MCF 10A (cell line): ENCODE measurements around the gene MAP4. TPM values are rescaled to one million over a fixed set of nuclear protein-coding genes. Genes with fewer than 3 reads are reported as not detected.

Source experiments
- BruUV-seq: library from RNA; stranded (reverse); fragments of 400-500 nt; replicated peaks from 2 replicates; lab custom pipeline; 2021; lab: Mats Ljungman, UMichigan
- CTCF ChIA-PET: fragments of 300-600 bp; sonication (Branson Sonifier 250); formaldehyde crosslinking; extraction: SDS; loops from one replicate; lab custom pipeline; 2021; ENCODE audit warnings: antibody characterized with exemption, inconsistent platforms; lab: Yijun Ruan, JAX
- POLR2A ChIA-PET: fragments of 300-600, 350-650 bp; sonication (Branson Sonifier 250); formaldehyde crosslinking; extraction: SDS; loops from one replicate; lab custom pipeline; 2020; ENCODE audit warnings: antibody characterized with exemption, inconsistent platforms; lab: Yijun Ruan, JAX
- DNase-seq: peaks from one replicate; pipeline ENCODE4 v3.0.0-alpha.2; 2018; ENCODE audit not compliant: unreplicated experiment
- H3K27ac Mint-ChIP-seq: one replicate; pipeline ENCODE4 v1.8.0; 2022; ENCODE audit warnings: mild to moderate bottlenecking, low read depth, mixed read lengths; ENCODE audit not compliant: unreplicated experiment
- H3K27me3 Mint-ChIP-seq: one replicate; pipeline ENCODE4 v1.8.0; 2022; ENCODE audit warnings: mixed read lengths; ENCODE audit not compliant: insufficient read depth, unreplicated experiment
- H3K36me3 Mint-ChIP-seq: one replicate; pipeline ENCODE4 v1.8.0; 2022; ENCODE audit warnings: mild to moderate bottlenecking, moderate library complexity, mixed read lengths; ENCODE audit not compliant: insufficient read depth, unreplicated experiment
- H3K4me1 Mint-ChIP-seq: one replicate; pipeline ENCODE4 v1.8.0; 2022; ENCODE audit warnings: mixed read lengths; ENCODE audit not compliant: insufficient read depth, unreplicated experiment
- H3K4me3 Mint-ChIP-seq: one replicate; pipeline ENCODE4 v1.8.0; 2022; ENCODE audit warnings: mild to moderate bottlenecking, moderate library complexity, mixed read lengths; ENCODE audit not compliant: unreplicated experiment
- H3K9me3 Mint-ChIP-seq: one replicate; pipeline ENCODE4 v1.8.0; 2022; ENCODE audit warnings: mixed read lengths; ENCODE audit not compliant: unreplicated experiment
- intact Hi-C: fragments of 100-400 bp; cut with micrococcal nuclease; formaldehyde crosslinking; loops from 2 replicates; pipeline ENCODE4 v1.14.1; 2022
- total RNA-seq: library from RNA; stranded (reverse); gene quantifications from 2 replicates; pipeline ENCODE4 v1.2.3, GENCODE V29; 2022
- TF ChIP-seq, protein P1 (sequence below): fragments of 200-600 bp; IDR thresholded peaks from one replicate; pipeline ENCODE4 v1.8.0; 2022; ENCODE audit warnings: antibody characterized with exemption, mild to moderate bottlenecking; ENCODE audit not compliant: unreplicated experiment

The MAP4 gene
- total RNA-seq, 1 experiment from 2014 or later = 217 TPM

DNA sequence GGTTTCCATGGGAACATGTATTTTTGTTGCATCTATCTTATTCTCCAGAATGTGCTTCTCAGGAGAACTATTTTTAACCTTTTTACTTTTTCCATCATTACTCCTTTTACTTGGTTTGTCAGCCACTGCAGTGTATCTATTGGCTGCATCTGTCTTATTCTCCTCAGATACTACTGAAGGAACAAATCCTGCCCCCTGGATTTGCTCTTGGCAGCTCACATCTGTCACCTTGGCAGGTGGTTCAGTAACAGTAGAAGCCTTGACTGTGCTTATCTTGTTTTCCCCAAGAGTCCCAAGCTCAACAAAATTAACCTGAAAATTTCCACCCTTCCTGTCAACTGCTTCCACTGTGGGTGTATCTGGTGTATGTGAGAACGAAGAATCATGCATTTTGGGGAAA lies 106.0 kb downstream of the MAP4 start:
- Mint-ChIP-seq H3K27me3 (no peaks in the 10 kb centered on the region), H3K9me3 (no peaks in the 10 kb centered on the region), H3K36me3 (peaks cover 65% of the 10 kb centered on the region), H3K27ac (no peak overlapping the region), H3K4me3 (no peak overlapping the region), H3K4me1 (peaks cover 19% of the 10 kb centered on the region)
- intact Hi-C loops = no loop called here
- TF ChIP-seq, protein P1, sequence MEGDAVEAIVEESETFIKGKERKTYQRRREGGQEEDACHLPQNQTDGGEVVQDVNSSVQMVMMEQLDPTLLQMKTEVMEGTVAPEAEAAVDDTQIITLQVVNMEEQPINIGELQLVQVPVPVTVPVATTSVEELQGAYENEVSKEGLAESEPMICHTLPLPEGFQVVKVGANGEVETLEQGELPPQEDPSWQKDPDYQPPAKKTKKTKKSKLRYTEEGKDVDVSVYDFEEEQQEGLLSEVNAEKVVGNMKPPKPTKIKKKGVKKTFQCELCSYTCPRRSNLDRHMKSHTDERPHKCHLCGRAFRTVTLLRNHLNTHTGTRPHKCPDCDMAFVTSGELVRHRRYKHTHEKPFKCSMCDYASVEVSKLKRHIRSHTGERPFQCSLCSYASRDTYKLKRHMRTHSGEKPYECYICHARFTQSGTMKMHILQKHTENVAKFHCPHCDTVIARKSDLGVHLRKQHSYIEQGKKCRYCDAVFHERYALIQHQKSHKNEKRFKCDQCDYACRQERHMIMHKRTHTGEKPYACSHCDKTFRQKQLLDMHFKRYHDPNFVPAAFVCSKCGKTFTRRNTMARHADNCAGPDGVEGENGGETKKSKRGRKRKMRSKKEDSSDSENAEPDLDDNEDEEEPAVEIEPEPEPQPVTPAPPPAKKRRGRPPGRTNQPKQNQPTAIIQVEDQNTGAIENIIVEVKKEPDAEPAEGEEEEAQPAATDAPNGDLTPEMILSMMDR = no peak
- ChIA-PET POLR2A (interaction anchor here (1.1 to 2.2 kb wide), 2 partner anchors 13 to 18 kb away, joined by 3 to 9 read pairs; no protein-coding TSS in a partner anchor), CTCF (interaction anchor here (0.6 to 1.2 kb wide), 2 partner anchors 23 to 241 kb away, joined by 3 read pairs; no protein-coding TSS in a partner anchor)
- DNase-seq = no peak
- BruUV-seq = no TSS peak

DNA sequence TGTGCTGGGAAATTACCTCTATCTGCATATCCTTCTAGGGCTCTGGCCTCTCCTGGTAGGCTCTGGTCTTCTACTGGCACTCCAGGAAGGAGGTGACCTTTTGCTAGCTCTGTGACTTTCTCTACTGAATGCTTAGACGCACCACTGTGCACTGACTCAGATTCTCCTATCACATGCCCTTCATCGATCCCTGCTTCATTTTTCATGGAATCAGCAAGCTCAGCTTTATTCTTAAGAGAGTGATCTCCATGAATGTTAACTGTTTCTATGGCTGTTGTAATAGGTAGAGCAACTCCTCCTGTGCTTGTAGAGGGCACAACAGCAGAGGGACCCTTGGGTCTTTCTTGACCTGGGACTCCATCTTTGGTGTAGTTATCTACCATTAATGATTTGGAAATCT lies 106.6 kb downstream of the MAP4 start:
- no peaks in the 10 kb centered on the region for H3K9me3 Mint-ChIP-seq
- no peak overlapping the region for H3K27ac Mint-ChIP-seq
- BruUV-seq = no TSS peak
- intact Hi-C loops = no loop called here
- H3K36me3 Mint-ChIP-seq = peaks cover 62% of the 10 kb centered on the region
- TF ChIP-seq, protein P1 = no peak
- peaks cover 19% of the 10 kb centered on the region for H3K4me1 Mint-ChIP-seq
- no peaks in the 10 kb centered on the region for H3K27me3 Mint-ChIP-seq
- POLR2A ChIA-PET = interaction anchor here (2.2 kb wide), 1 partner anchor 18 kb away, joined by 9 read pairs; no protein-coding TSS in a partner anchor
- CTCF ChIA-PET = interaction anchor here (0.5 to 0.6 kb wide), 2 partner anchors 22 to 336 kb away, joined by 3 read pairs; no protein-coding TSS in a partner anchor
- no peak for DNase-seq
- H3K4me3 Mint-ChIP-seq = no peak overlapping the region

DNA sequence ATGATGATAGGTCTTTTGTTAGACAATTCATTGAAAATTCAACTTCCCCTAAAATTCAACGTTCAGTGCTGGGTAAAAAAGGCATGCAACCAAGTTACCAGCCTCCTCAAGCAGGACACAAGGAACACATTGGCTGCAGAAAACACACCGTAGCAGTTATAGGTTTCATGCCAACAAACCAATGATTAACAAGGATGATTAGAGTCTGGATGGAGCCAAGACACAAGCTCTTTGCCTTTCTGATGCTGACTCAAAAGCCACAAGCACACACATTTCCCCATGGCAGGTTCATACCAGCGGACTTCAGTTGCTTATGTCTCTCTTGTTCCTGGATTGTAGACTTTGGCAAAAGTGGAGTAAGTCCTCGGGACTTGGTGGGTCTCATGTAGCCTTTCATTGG lies 107.5 kb downstream of the MAP4 start:
- ChIA-PET POLR2A (interaction anchor here (0.8 to 2.2 kb wide), 2 partner anchors 19 to 32 kb away, joined by 3 to 9 read pairs; no protein-coding TSS in a partner anchor), CTCF (interaction anchor here (0.7 to 1.2 kb wide), 2 partner anchors 83 to 241 kb away, joined by 3 to 4 read pairs; no protein-coding TSS in a partner anchor)
- intact Hi-C loops = no loop called here
- Mint-ChIP-seq H3K27me3 (no peaks in the 10 kb centered on the region), H3K4me3 (no peak overlapping the region), H3K27ac (no peak overlapping the region), H3K36me3 (peaks cover 62% of the 10 kb centered on the region), H3K9me3 (no peaks in the 10 kb centered on the region), H3K4me1 (peaks cover 19% of the 10 kb centered on the region)
- no TSS peak for BruUV-seq
- TF ChIP-seq, protein P1 = no peak
- no peak for DNase-seq

DNA sequence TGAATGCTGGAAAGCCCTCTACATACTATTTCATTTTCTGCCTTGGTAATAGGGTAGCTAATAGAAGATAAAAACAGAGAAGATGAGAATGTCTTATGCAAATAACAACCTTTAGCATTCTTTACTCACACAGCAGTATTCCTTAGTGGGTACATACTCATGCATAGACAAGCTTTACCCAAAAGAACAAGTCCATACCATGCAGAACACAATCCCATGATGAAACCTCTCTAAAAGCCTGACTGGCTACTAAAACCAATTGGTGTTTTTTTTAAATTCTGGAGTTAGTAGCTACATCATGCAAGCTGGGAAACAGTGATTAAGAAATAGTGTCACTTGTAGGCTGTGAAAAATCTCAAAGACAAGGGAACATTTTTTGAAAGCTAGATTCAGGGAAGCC lies 108.4 kb downstream of the MAP4 start:
- DNase-seq = no peak
- ChIA-PET POLR2A (interaction anchor here (0.5 to 0.7 kb wide), 2 partner anchors 352 to 1160 kb away, joined by 3 read pairs; no protein-coding TSS in a partner anchor), CTCF (interaction anchor here (0.5 to 1.2 kb wide), 4 partner anchors 17 to 218 kb away, joined by 3 to 4 read pairs (median 3); no protein-coding TSS in a partner anchor)

More for the DNA sequence above, 108.4 kb downstream of the MAP4 start:
- Mint-ChIP-seq H3K36me3 (peaks cover 55% of the 10 kb centered on the region), H3K27ac (no peak overlapping the region), H3K4me1 (peaks cover 19% of the 10 kb centered on the region), H3K27me3 (no peaks in the 10 kb centered on the region), H3K4me3 (no peak overlapping the region), H3K9me3 (no peaks in the 10 kb centered on the region)
- BruUV-seq = no TSS peak
- TF ChIP-seq, protein P1 = no peak
- intact Hi-C loops = no loop called here
